A549 (cell line): ENCODE results near the gene ORC6. TPM values are rescaled to one million over a fixed set of nuclear protein-coding genes. Genes with fewer than 3 reads are reported as not detected.

Source experiments
- ATAC-seq, 2 experiments: fragments of 200-7000 bp in 1 of 2; fragments of >200 bp in 1 of 2; cut with Nextera tagmentation in 1 of 2; cut with Tn5 transposase in 1 of 2; 3 replicates each; pipeline versions ENCODE4 v1.8.0 to v1.9.1; 2018 to 2020; ENCODE audit warnings: mild to moderate bottlenecking in 1 of 2, moderate library complexity in 1 of 2
- CTCF ChIA-PET: fragments of 300-600 bp; sonication (Branson Sonifier 250); formaldehyde crosslinking; extraction: SDS; loops from one replicate; lab custom pipeline; 2021; ENCODE audit warnings: antibody characterized with exemption, inconsistent platforms; lab: Yijun Ruan, JAX
- POLR2A ChIA-PET: fragments of 350-600 bp; formaldehyde crosslinking; extraction: SDS; loops from one replicate; lab custom pipeline; 2021; ENCODE audit warnings: antibody characterized with exemption, inconsistent platforms; lab: Yijun Ruan, JAX
- DNase-seq, 2 experiments: peaks; one replicate each; pipeline versions ENCODE4 v3.0.0 to v3.0.0-alpha.2; 2011 to 2016; ENCODE audit warnings: low read depth in 1 of 2, low spot score in 1 of 2
- FAIRE-seq: peaks from 2 replicates; lab custom pipeline; 2011; peaks lifted over from hg19 to GRCh38; lab: Jason Lieb, UNC
- H3K27ac ChIP-seq, 2 experiments: fragments of >200 bp; sonication (Bioruptor Twin); formaldehyde crosslinking; 3 replicates each; pipeline ENCODE4 v1.5.1; 2016 to 2017
- H3K4me1 ChIP-seq: fragments of >200 bp; sonication (Bioruptor Twin); formaldehyde crosslinking; 3 replicates; pipeline ENCODE4 v1.6.1; 2016
- H3K4me2 ChIP-seq: fragments of >200 bp; sonication (Bioruptor Twin); formaldehyde crosslinking; 3 replicates; pipeline ENCODE4 v1.6.1; 2016
- H3K4me3 ChIP-seq: fragments of >200 bp; sonication (Bioruptor Twin); formaldehyde crosslinking; 3 replicates; pipeline ENCODE4 v1.5.1; 2016
- H3K9me3 ChIP-seq: fragments of >200 bp; sonication (Bioruptor Twin); formaldehyde crosslinking; 3 replicates; pipeline ENCODE4 v1.6.1; 2016
- EHMT2 ChIP-seq: fragments of 200-600 bp; sonication (generic); IDR thresholded peaks from 2 replicates; pipeline ENCODE4 v1.6.1; 2016; ENCODE audit warnings: antibody characterized with exemption, low read depth, mild to moderate bottlenecking, moderate library complexity
- ESRRA ChIP-seq: fragments of 150-350 bp; IDR thresholded peaks from 2 replicates; pipeline ENCODE4 v1.6.1; 2014; ENCODE audit warnings: mild to moderate bottlenecking, low read length, borderline replicate concordance
- FOSB ChIP-seq: fragments of 250-450 bp; sonication (Bioruptor Pico); IDR thresholded peaks from 2 replicates; pipeline ENCODE4 v1.5.0; 2020; ENCODE audit warnings: mild to moderate bottlenecking, moderate library complexity
- HEYL ChIP-seq: fragments of 250-450 bp; sonication (Bioruptor Pico); IDR thresholded peaks from 2 replicates; pipeline ENCODE4 v1.8.0; 2021; ENCODE audit warnings: mild to moderate bottlenecking, moderate library complexity
- HOXB13 ChIP-seq: fragments of 250-450 bp; sonication (Bioruptor Pico); IDR thresholded peaks from 2 replicates; pipeline ENCODE4 v1.5.0; 2020; ENCODE audit warnings: low read depth, mild to moderate bottlenecking, moderate library complexity
- JUNB ChIP-seq: fragments of >200 bp; sonication (Bioruptor Twin); formaldehyde crosslinking; IDR thresholded peaks from 2 replicates; pipeline ENCODE4 v1.6.1; 2016
- KDM5A ChIP-seq: fragments of 200-600 bp; sonication (generic); IDR thresholded peaks from 2 replicates; pipeline ENCODE4 v1.6.1; 2016; ENCODE audit warnings: antibody characterized with exemption, mild to moderate bottlenecking
- MAZ ChIP-seq: fragments of 150-350 bp; IDR thresholded peaks from 2 replicates; pipeline ENCODE4 v1.6.1; 2014; ENCODE audit warnings: antibody characterized with exemption, low read depth, low read length, borderline replicate concordance
- NFE2L2 ChIP-seq: fragments of 150-350 bp; conservative IDR thresholded peaks from 2 replicates; pipeline ENCODE4 v1.6.1; 2014; ENCODE audit warnings: low read length
- PHF8 ChIP-seq: fragments of 200-600 bp; sonication (generic); IDR thresholded peaks from 2 replicates; pipeline ENCODE4 v1.6.1; 2016; ENCODE audit warnings: low read depth, mild to moderate bottlenecking, antibody characterized with exemption, moderate library complexity, borderline replicate concordance
- POLR2AphosphoS2 ChIP-seq: conservative IDR thresholded peaks from 2 replicates; pipeline ENCODE4 v1.6.1; 2012; ENCODE audit warnings: low read length, improper control_type of control experiment, inconsistent platforms
- RAD21 ChIP-seq, 2 experiments: fragments of >200 bp in 1 of 2; sonication (Bioruptor Twin) in 1 of 2; formaldehyde crosslinking in 1 of 2; IDR thresholded peaks in 1 of 2; conservative IDR thresholded peaks in 1 of 2; 2 replicates in 1 of 2; 3 replicates in 1 of 2; pipeline ENCODE4 v1.6.1; 2012 to 2018; ENCODE audit warnings: inconsistent platforms in 1 of 2
- RCOR1 ChIP-seq: fragments of 150-350 bp; IDR thresholded peaks from 2 replicates; pipeline ENCODE4 v1.6.1; 2014; ENCODE audit warnings: antibody characterized with exemption, low read length, low read depth
- RNF2 ChIP-seq: fragments of 200-600 bp; sonication (generic); IDR thresholded peaks from 2 replicates; pipeline ENCODE4 v1.6.1; 2016; ENCODE audit warnings: low read depth, mild to moderate bottlenecking, antibody characterized with exemption, moderate library complexity, borderline replicate concordance
- TP53 ChIP-seq: fragments of 250-450 bp; sonication (Bioruptor Pico); IDR thresholded peaks from 2 replicates; pipeline ENCODE4 v1.5.0; 2021; ENCODE audit warnings: mild to moderate bottlenecking, moderate library complexity
- WGBS: methylation state at CpG from one replicate; pipeline ENCODE4 v1.1.6; 2017; ENCODE audit errors: missing lambda C conversion rate; 5-methylcytosine and 5-hydroxymethylcytosine counted together
- polyA plus RNA-seq, 4 experiments: library from polyadenylated mRNA; depleted of rRNA in 3 of 4; stranded (reverse); fragments of >200 nt; fragmentation: RNase III in 1 of 4; extraction: RNeasy Plus Mini Kit Qiagen cat#74134 plus additional on column Dnase treatment in 1 of 4; gene quantifications; 2 replicates in 3 of 4; 3 replicates in 1 of 4; pipeline ENCODE4 v1.2.3, GENCODE V29; 2011 to 2017
- TF ChIP-seq, protein P1 (sequence below): IDR thresholded peaks from 2 replicates; pipeline ENCODE4 v1.6.1; 2012
- TF ChIP-seq, protein P2 (sequence below): IDR thresholded peaks from 2 replicates; pipeline ENCODE4 v1.6.1; 2012; ENCODE audit warnings: low read depth, borderline replicate concordance

ORC6 gene
- polyA plus RNA-seq, 2 of the 4 experiments (the other 2 are of a cell fraction), result 35.0 to 44.5 TPM

DNA sequence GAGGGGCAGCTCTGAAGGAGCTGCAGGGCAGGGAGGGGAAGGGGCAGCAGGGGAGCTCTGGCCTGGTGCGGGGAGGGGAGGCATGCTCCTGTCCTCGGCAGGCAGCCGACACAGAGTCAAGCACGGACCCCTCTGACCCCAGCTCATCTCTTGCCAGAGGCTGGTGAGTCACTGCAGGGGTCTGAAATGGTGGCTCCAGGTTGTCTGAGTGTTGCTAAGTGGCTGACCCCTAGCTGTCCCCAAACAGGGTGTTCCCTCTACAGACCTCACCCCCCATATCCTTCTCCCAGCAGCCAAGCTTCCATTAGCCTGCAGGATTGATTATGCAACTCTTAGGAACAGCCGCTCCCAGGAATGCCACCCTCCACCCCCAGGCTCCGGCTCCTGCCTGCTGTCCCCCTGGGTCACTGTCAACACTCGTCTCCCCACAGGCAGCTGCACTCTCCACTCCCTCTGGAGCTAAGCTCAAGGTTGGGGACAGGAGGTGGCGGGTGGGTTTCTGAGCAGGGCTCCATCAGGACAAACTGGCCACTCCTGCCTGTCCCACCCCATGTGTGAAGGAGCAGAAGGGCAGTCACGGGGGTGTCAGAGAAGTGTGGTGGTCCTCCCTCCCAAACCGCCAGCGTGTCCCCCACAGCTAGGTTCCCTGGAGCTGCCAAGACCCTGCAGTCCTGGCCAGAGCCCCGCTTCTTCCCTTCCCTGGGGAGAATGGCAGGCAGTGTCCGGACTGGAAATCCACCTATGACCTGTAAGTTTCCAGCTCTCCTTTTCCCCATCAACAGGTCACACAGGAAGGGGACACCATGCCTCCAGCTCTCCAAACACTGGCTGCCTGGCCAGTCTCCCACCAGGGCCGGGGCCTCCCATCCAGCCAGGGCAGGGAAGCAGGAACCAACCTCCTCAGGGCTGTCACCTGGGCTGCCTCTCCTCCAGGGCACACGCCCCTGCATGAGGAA lies 57.6 kb downstream of the ORC6 start:
- TF ChIP-seq HOXB13 (CRISPR knock-in tag), result no peak
- TF ChIP-seq RCOR1, result no peak
- TF ChIP-seq PHF8, result no peak
- no peak for TF ChIP-seq POLR2AphosphoS2
- TF ChIP-seq, protein P1, sequence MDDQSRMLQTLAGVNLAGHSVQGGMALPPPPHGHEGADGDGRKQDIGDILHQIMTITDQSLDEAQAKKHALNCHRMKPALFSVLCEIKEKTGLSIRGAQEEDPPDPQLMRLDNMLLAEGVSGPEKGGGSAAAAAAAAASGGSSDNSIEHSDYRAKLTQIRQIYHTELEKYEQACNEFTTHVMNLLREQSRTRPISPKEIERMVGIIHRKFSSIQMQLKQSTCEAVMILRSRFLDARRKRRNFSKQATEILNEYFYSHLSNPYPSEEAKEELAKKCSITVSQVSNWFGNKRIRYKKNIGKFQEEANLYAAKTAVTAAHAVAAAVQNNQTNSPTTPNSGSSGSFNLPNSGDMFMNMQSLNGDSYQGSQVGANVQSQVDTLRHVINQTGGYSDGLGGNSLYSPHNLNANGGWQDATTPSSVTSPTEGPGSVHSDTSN, result no peak
- no peak for TF ChIP-seq EHMT2
- TF ChIP-seq, protein P2, sequence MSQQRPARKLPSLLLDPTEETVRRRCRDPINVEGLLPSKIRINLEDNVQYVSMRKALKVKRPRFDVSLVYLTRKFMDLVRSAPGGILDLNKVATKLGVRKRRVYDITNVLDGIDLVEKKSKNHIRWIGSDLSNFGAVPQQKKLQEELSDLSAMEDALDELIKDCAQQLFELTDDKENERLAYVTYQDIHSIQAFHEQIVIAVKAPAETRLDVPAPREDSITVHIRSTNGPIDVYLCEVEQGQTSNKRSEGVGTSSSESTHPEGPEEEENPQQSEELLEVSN, result no peak
- TF ChIP-seq KDM5A, result no peak
- no peak for TF ChIP-seq JUNB
- no peak for TF ChIP-seq RAD21 (conservative IDR thresholded peaks at IDR 0.05 in 1 of 2, IDR thresholded peaks at IDR 0.05 in 1 of 2)
- TF ChIP-seq HEYL (CRISPR knock-in tag), result no peak
- TF ChIP-seq TP53, result no peak
- TF ChIP-seq FOSB, result no peak
- TF ChIP-seq NFE2L2, result no peak
- TF ChIP-seq ESRRA, result no peak
- TF ChIP-seq RNF2, result no peak
- no peak for TF ChIP-seq MAZ
- ChIA-PET POLR2A (no interaction called here), CTCF (interaction anchor here (0.6 to 1.7 kb wide), 4 partner anchors 9 to 45 kb away, joined by 3 to 5 read pairs (median 4); no protein-coding TSS in a partner anchor)
- FAIRE-seq (no peak), ATAC-seq (peak in 1 of 2 experiments; percentile 19; a peak in 2 of 6 replicates), DNase-seq (no peak)
- H3K4me3 ChIP-seq, result no peak overlapping the region
- no peak overlapping the region for H3K27ac ChIP-seq
- WGBS, result 74% methylated on average over 14 of the region's 15 CpGs
- no peaks in the 10 kb centered on the region for H3K9me3 ChIP-seq
- no peaks in the 10 kb centered on the region for H3K4me1 ChIP-seq
- no peak overlapping the region for H3K4me2 ChIP-seq

Other genes with a start within 250 kb of the ORC6 start
- gene SHCBP1, start 68.3 kb upstream of the ORC6 start, polyA plus RNA-seq (2011; rRNA removed), result 40.2 and 53.6 TPM in 2 replicates
- 45.2 to 49.9 TPM (median 46.0 TPM) in 3 replicates for gene SHCBP1, start 68.3 kb upstream of the ORC6 start, polyA plus RNA-seq (2017; fragmentation: RNase III; extraction: RNeasy Plus Mini Kit Qiagen cat#74134 plus additional on column Dnase treatment)
- gene VPS35, start 481 bp upstream of the ORC6 start, polyA plus RNA-seq (2011; rRNA removed), result 67.2 and 85.5 TPM in 2 replicates
- gene VPS35, start 481 bp upstream of the ORC6 start, polyA plus RNA-seq (2017; fragmentation: RNase III; extraction: RNeasy Plus Mini Kit Qiagen cat#74134 plus additional on column Dnase treatment), result 82.3 to 92.1 TPM (median 83.0 TPM) in 3 replicates
- gene MYLK3, start 58.7 kb downstream of the ORC6 start, polyA plus RNA-seq (2011; rRNA removed), result 0.15 and 0.16 TPM in 2 replicates
- 0.05 to 0.07 TPM (median 0.05 TPM) in 3 replicates for gene MYLK3, start 58.7 kb downstream of the ORC6 start, polyA plus RNA-seq (2017; fragmentation: RNase III; extraction: RNeasy Plus Mini Kit Qiagen cat#74134 plus additional on column Dnase treatment)
- gene C16orf87, start 141.5 kb downstream of the ORC6 start, polyA plus RNA-seq (2011; rRNA removed), result 10.1 and 17.1 TPM in 2 replicates
- 10.0 to 10.8 TPM (median 10.3 TPM) in 3 replicates for gene C16orf87, start 141.5 kb downstream of the ORC6 start, polyA plus RNA-seq (2017; fragmentation: RNase III; extraction: RNeasy Plus Mini Kit Qiagen cat#74134 plus additional on column Dnase treatment)
- gene GPT2, start 194.7 kb downstream of the ORC6 start, polyA plus RNA-seq (2011; rRNA removed), result 14.4 and 15.3 TPM in 2 replicates
- 8.9 to 9.6 TPM (median 9.2 TPM) in 3 replicates for gene GPT2, start 194.7 kb downstream of the ORC6 start, polyA plus RNA-seq (2017; fragmentation: RNase III; extraction: RNeasy Plus Mini Kit Qiagen cat#74134 plus additional on column Dnase treatment)